Endothelial cell of umbilical vein (primary cell): Measurements from ENCODE around the gene MRPL55. TPM values are rescaled to one million over a fixed set of nuclear protein-coding genes. Genes with fewer than 3 reads are reported as not detected.

Source experiments
- BruUV-seq: library from RNA; stranded (reverse); fragments of 400-500 nt; replicated peaks from 2 replicates; lab custom pipeline; 2021; lab: Mats Ljungman, UMichigan
- CTCF ChIA-PET: fragments of 300-600, 350-600 bp; sonication (Branson Sonifier 250); formaldehyde crosslinking; loops from one replicate; lab custom pipeline; 2021; ENCODE audit warnings: antibody characterized with exemption, inconsistent platforms; lab: Charles Lee
- POLR2A ChIA-PET: fragments of 300-600, 350-600 bp; sonication (Branson Sonifier 250); formaldehyde crosslinking; loops from one replicate; lab custom pipeline; 2021; ENCODE audit warnings: antibody characterized with exemption, inconsistent platforms; lab: Charles Lee
- DNase-seq: peaks from one replicate; pipeline ENCODE4 v3.0.0-alpha.2; 2011; ENCODE audit warnings: low read depth, low spot score
- FAIRE-seq: peaks from 2 replicates; lab custom pipeline; 2011; peaks lifted over from hg19 to GRCh38; lab: Jason Lieb, UNC
- H2AFZ ChIP-seq: 2 replicates; pipeline ENCODE4 v1.6.0; 2012; ENCODE audit warnings: low read depth, low read length, control low read depth, inconsistent platforms
- H3K27ac ChIP-seq: 2 replicates; pipeline ENCODE4 v1.5.1; 2011; ENCODE audit warnings: low read depth, mild to moderate bottlenecking, control low read depth, low read length, moderate library complexity; ENCODE audit not compliant: insufficient read depth
- H3K27me3 ChIP-seq, 2 experiments: 2 replicates each; pipeline versions ENCODE4 v1.6.0 to v1.6.1; 2011; ENCODE audit warnings: low read length in 2 of 2, mixed read lengths in 1 of 2; ENCODE audit not compliant: control insufficient read depth in 2 of 2, insufficient read depth in 2 of 2
- H3K36me3 ChIP-seq, 2 experiments: 2 replicates in 1 of 2; 3 replicates in 1 of 2; pipeline ENCODE4 v1.5.1; 2011; ENCODE audit warnings: low read length in 2 of 2, mild to moderate bottlenecking in 1 of 2, moderate library complexity in 1 of 2; ENCODE audit not compliant: control insufficient read depth in 2 of 2, insufficient read depth in 2 of 2; ENCODE audit errors: extremely low read depth in 1 of 2
- H3K4me1 ChIP-seq: 3 replicates; pipeline ENCODE4 v1.5.1; 2011; ENCODE audit warnings: mild to moderate bottlenecking, low read length; ENCODE audit not compliant: control insufficient read depth, insufficient read depth; ENCODE audit errors: extremely low read depth
- H3K4me2 ChIP-seq: 2 replicates; pipeline ENCODE4 v1.6.1; 2011; ENCODE audit warnings: low read length, control low read depth, mixed read lengths; ENCODE audit not compliant: insufficient read depth
- H3K4me3 ChIP-seq, 3 experiments: fragments of 200-600 bp in 1 of 3; sonication (generic), shearing (Covaris generic) in 1 of 3; replicated peaks in 1 of 3; 2 replicates each; pipeline ENCODE4 v1.5.1; 2011 to 2016; ENCODE audit warnings: control low read depth in 3 of 3, low read length in 3 of 3, mild to moderate bottlenecking in 2 of 3, inconsistent platforms in 1 of 3, low read depth in 1 of 3, moderate library complexity in 1 of 3; ENCODE audit not compliant: insufficient read depth in 1 of 3
- H3K79me2 ChIP-seq: 2 replicates; pipeline ENCODE4 v1.6.0; 2012; ENCODE audit warnings: low read length, inconsistent platforms; ENCODE audit not compliant: control insufficient read depth, insufficient read depth
- H3K9ac ChIP-seq: replicated peaks from 2 replicates; pipeline ENCODE3; 2011; ENCODE audit warnings: low read length, control low read depth; ENCODE audit not compliant: insufficient read depth; ENCODE audit errors: extremely low read depth
- H3K9me1 ChIP-seq: replicated peaks from 3 replicates; pipeline ENCODE4 v1.6.0; 2011; ENCODE audit warnings: mild to moderate bottlenecking, low read length; ENCODE audit not compliant: control insufficient read depth, insufficient read depth; ENCODE audit errors: extremely low read depth
- H3K9me3 ChIP-seq: replicated peaks from 2 replicates; pipeline ENCODE4 v1.5.1; 2012; ENCODE audit warnings: low read length, inconsistent platforms; ENCODE audit not compliant: control insufficient read depth, insufficient read depth
- H4K20me1 ChIP-seq: replicated peaks from 2 replicates; pipeline ENCODE3; 2011; ENCODE audit warnings: mild to moderate bottlenecking, low read length; ENCODE audit not compliant: control insufficient read depth, insufficient read depth; ENCODE audit errors: extremely low read depth
- CTCF ChIP-seq, 2 donors: IDR thresholded peaks; 1 replicate in 1 of 2; 2 replicates in 1 of 2; pipeline ENCODE4 v1.5.1; 2011; ENCODE audit warnings: low read length in 2 of 2, mild to moderate bottlenecking in 2 of 2, moderate library complexity in 2 of 2, control low read depth in 1 of 2, inconsistent platforms in 1 of 2, low read depth in 1 of 2; ENCODE audit not compliant: insufficient read depth in 1 of 2; ENCODE audit errors: extremely low read depth in 1 of 2
- EZH2 ChIP-seq: IDR thresholded peaks from 2 replicates; pipeline ENCODE4 v1.6.1; 2012; ENCODE audit warnings: borderline replicate concordance, low read depth, mild to moderate bottlenecking, moderate library complexity, low read length, inconsistent platforms; ENCODE audit not compliant: severe bottlenecking
- FOS ChIP-seq: IDR thresholded peaks from 2 replicates; pipeline ENCODE4 v1.6.1; 2011; ENCODE audit warnings: mild to moderate bottlenecking, low read length, moderate library complexity, borderline replicate concordance; ENCODE audit not compliant: insufficient read depth
- GATA2 ChIP-seq: IDR thresholded peaks from 2 replicates; pipeline ENCODE4 v1.7.0; 2011; ENCODE audit warnings: low read depth, mild to moderate bottlenecking, moderate library complexity, mixed read lengths, low read length; ENCODE audit not compliant: insufficient read length, insufficient read depth
- JUN ChIP-seq: IDR thresholded peaks from 2 replicates; pipeline ENCODE4 v1.6.1; 2011; ENCODE audit warnings: borderline replicate concordance, low read depth; ENCODE audit not compliant: insufficient read length, insufficient read depth
- MAX ChIP-seq: IDR thresholded peaks from 2 replicates; pipeline ENCODE4 v1.6.1; 2011; ENCODE audit not compliant: insufficient read depth, insufficient read length
- MYC ChIP-seq: IDR thresholded peaks from one replicate; pipeline ENCODE4 v1.6.1; 2011; ENCODE audit warnings: mild to moderate bottlenecking, low read depth, low read length
- POLR2A ChIP-seq: IDR thresholded peaks from 2 replicates; pipeline ENCODE4 v1.6.1; 2012; ENCODE audit warnings: low read depth, mild to moderate bottlenecking, control low read depth, low read length
- POLR2AphosphoS5 ChIP-seq: IDR thresholded peaks from 2 replicates; pipeline ENCODE4 v1.6.1; 2012; ENCODE audit warnings: low read depth, mild to moderate bottlenecking, control low read depth, low read length, moderate library complexity; ENCODE audit not compliant: insufficient read depth
- dilution Hi-C: fragments of 300-500 bp; cut with MboI; formaldehyde crosslinking; loops from one replicate; pipeline ENCODE4 v1.15.0; 2019; ENCODE audit warnings: low sequenced_read_pairs; ENCODE audit not compliant: extremely low pct_ligation_motif_present
- intact Hi-C: fragments of 100-400 bp; cut with micrococcal nuclease; formaldehyde crosslinking; loops from one replicate; pipeline ENCODE4 v1.10.0; 2022
- polyA plus RNA-seq, 4 experiments: library from polyadenylated mRNA; depleted of rRNA in 3 of 4; stranded (reverse) in 3 of 4; unstranded in 1 of 4; fragments of >200 nt; gene quantifications; 2 replicates each; pipeline versions ENCODE4 v1.2.1 to v1.2.3, GENCODE V29; 2011 to 2012; ENCODE audit warnings: missing spikeins in 1 of 4
- total RNA-seq: library from RNA; stranded (reverse); gene quantifications from 2 replicates; pipeline ENCODE4 v1.2.3, GENCODE V29; 2021

The MRPL55 gene
- total and polyA plus RNA-seq, 2 donors (not counting 3 experiments of a cell fraction or from before 2014, with no cell fraction given), result 58.7 to 155 TPM

GRCh38 chr1:228070173-228070572 lies 38.9 kb downstream of the MRPL55 start:
- no peak overlapping the region for H3K4me3 ChIP-seq
- no peak overlapping the region for H3K27ac ChIP-seq
- H3K9ac ChIP-seq, result no peak overlapping the region
- no peaks in the 10 kb centered on the region for H3K4me1 ChIP-seq
- DNase-seq, result no peak
- no peaks in the 10 kb centered on the region for H3K9me1 ChIP-seq
- H3K27me3 ChIP-seq, result peaks cover 3 to 7% of the 10 kb centered on the region in 2 experiments
- H4K20me1 ChIP-seq, result no peaks in the 10 kb centered on the region
- CTCF ChIA-PET, result no interaction called here
- no peak overlapping the region for H3K4me2 ChIP-seq
- dilution Hi-C loops, result no loop called here
- FAIRE-seq, result no peak
- H3K79me2 ChIP-seq, result no peaks in the 10 kb centered on the region
- BruUV-seq, result no TSS peak
- POLR2A ChIA-PET, result no interaction called here
- intact Hi-C loops, result loop anchor here (5.0 kb wide), 2 partner anchors 73 to 308 kb away; no protein-coding TSS in a partner anchor
- no peak for TF ChIP-seq JUN
- TF ChIP-seq POLR2AphosphoS5, result no peak
- H2AFZ ChIP-seq, result no peak overlapping the region
- no peaks in the 10 kb centered on the region for H3K36me3 ChIP-seq
- H3K9me3 ChIP-seq, result no peaks in the 10 kb centered on the region

- no peak for FAIRE-seq
- Histone ChIP-seq H3K9me3 (no peaks in the 10 kb centered on the region), H2AFZ (no peak overlapping the region), H3K36me3 (no peaks in the 10 kb centered on the region), H3K4me1 (no peaks in the 10 kb centered on the region), H3K79me2 (no peaks in the 10 kb centered on the region), H3K4me2 (no peak overlapping the region), H3K4me3 (no peak overlapping the region), H3K9me1 (no peaks in the 10 kb centered on the region), H3K9ac (no peak overlapping the region), H3K27me3 (peaks cover 3 to 7% of the 10 kb centered on the region in 2 experiments), H3K27ac (no peak overlapping the region), H4K20me1 (no peaks in the 10 kb centered on the region)
- DNase-seq, result no peak
- POLR2A ChIA-PET, result no interaction called here
- no TSS peak for BruUV-seq
- intact Hi-C loops (no loop called here), dilution Hi-C loops (no loop called here)
- CTCF ChIA-PET, result no interaction called here
- TF ChIP-seq MAX (no peak), GATA2 (no peak), EZH2 (no peak), POLR2AphosphoS5 (no peak), POLR2A (no peak), CTCF (IDR thresholded peaks at IDR 0.05; ENCODE audit: extremely low read depth in 1 of 2, insufficient read depth in 1 of 2, low read depth in 1 of 2, low read length in 2 of 2) (no peak), JUN (no peak), FOS (no peak), MYC (no peak)
Observed at GRCh38 chr1:228068359-228068758, 40.7 kb downstream of the MRPL55 start.
